ENCODE results near the gene NCOR2. TPM values are rescaled to one million over a fixed set of nuclear protein-coding genes. Genes with fewer than 3 reads are reported as not detected.

The NCOR2 gene
- 100 to 1,000 TPM; 125 to 142 TPM for total RNA-seq

DNA sequence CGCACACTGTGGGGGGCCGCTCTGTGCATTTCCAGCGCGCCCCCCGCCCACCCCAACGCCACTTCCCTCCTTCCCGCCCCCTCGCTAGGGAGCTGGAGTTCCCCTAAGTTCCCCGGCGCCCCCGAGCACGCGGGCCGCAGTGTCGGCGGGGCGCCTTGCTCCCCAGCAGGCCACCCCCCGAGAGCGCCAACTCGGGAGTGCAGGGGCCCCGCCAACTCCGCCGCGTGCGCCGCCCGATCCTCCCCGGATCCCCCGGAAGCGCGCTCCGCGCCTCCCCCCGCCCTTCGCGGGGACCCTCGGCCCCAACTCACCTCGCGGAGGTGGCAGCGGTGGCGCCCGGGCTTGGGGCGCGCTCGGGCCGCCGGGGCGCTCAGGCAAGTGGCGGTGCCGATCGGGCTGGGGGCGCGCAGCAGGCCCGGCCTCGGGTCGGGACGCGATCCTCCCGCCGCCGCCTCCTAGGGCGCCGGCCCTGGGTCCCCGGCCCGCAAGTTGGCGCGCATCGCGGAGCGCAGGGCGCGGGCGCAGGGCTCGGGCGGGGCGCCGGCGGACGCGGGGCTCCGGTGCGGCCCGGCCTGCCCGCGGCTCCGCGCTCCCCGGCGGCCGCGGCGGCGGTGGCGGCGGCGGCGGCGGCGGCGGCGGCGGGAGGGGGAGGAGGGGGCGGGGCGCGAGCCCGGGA, at the start of gene NCOR2:
Gene NCOR2, minus strand, starts transcription at position 616 of the 676 bp plus-strand sequence. CDS start 72,361 bp downstream, outside the sequence.
- no peaks in the 10 kb centered on the region for H3K36me3 Mint-ChIP-seq (ENCODE audit: insufficient read depth in 2 of 2)
- H3K27me3 Mint-ChIP-seq (ENCODE audit: low read depth) = no peaks in the 10 kb centered on the region
- H3K4me1 Mint-ChIP-seq (ENCODE audit: low read depth) = peaks cover 44% of the 10 kb centered on the region
- peak within 1 kb of the TSS; percentile 91 to 93 for H3K4me3 Mint-ChIP-seq
- ATAC-seq (replicated peaks in 1 of 2) (peak; percentile 51 to 55), DNase-seq (peak; percentile 56 to 57)
- no peak within 1 kb of the TSS for H3K27ac Mint-ChIP-seq
- no peaks in the 10 kb centered on the region for H3K9me3 Mint-ChIP-seq

GRCh38 chr12:124616394-124617221, 49.2 kb upstream of the NCOR2 start:
- H3K36me3 Mint-ChIP-seq (ENCODE audit: insufficient read depth in 2 of 2) = no peaks in the 10 kb centered on the region
- no peaks in the 10 kb centered on the region for H3K27me3 Mint-ChIP-seq (ENCODE audit: low read depth)
- no peak for ATAC-seq (replicated peaks in 1 of 2)
- DNase-seq = no peak
- no peaks in the 10 kb centered on the region for H3K4me1 Mint-ChIP-seq (ENCODE audit: low read depth)
- no peaks in the 10 kb centered on the region for H3K9me3 Mint-ChIP-seq
- H3K4me3 Mint-ChIP-seq = no peak overlapping the region
- no peak overlapping the region for H3K27ac Mint-ChIP-seq

DNA sequence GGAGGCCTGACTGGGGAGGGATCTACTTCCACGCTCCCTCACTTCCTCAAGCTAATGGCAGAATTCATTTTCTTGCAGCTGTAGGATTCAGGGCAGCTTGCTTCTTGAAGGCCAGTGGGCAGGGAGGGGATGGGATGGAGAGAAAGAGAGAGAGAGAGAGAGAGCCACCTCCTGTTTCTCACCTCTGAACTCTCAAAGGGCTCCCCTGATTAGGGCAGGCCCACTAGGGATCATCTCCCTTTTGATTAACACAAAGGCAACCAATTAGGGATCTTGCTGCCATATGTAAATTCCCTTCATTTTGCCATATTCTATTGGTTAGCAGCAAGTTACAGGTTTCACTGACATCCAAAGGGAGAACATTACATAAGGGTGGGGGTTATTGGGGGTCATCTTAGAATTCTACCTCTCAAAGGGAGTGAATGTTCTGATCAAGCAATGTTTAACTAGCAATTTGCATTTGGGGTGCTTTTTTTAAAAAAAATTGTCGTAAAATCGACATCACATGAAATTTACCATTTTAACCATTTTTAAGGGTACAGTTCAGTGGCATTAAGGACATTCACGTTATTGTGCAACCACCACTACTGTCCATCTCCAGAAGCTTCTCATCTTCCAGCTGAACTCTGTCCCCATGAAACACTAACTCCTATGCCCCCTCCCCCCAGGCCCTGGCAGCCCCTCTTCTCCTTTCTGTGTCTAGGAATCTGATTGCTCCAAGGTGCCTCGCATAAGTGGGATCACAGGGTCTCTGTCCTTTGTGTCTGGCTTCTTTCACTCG, 47.3 kb upstream of the NCOR2 start:
- H3K4me3 Mint-ChIP-seq = no peak overlapping the region
- peaks cover 2% of the 10 kb centered on the region for H3K4me1 Mint-ChIP-seq (ENCODE audit: low read depth)
- no peaks in the 10 kb centered on the region for H3K36me3 Mint-ChIP-seq (ENCODE audit: insufficient read depth in 2 of 2)
- H3K27ac Mint-ChIP-seq = no peak overlapping the region
- peaks cover 4% of the 10 kb centered on the region for H3K27me3 Mint-ChIP-seq (ENCODE audit: low read depth)
- no peaks in the 10 kb centered on the region for H3K9me3 Mint-ChIP-seq
- ATAC-seq (replicated peaks in 1 of 2) (no peak), DNase-seq (no peak)

DNA sequence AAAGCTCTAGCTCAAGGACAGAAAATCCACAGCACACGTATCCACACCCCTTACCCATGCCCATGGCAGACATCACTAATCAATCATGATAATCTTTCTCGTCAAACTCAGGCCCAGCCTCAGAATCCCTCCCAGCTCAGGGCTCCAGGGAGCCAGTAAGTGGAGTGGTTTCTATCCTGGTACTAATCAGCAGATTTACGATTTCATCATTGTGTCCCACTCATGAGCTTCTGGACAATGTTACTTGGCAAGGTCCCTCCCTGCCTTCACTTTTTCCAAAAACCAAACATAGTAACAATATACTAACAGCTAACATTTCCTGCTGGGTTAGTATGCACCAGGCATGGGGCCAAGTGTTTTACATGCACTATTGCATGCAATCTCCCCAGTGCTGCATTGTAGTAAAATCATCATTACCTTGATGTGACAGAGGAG, 45.8 kb upstream of the NCOR2 start:
- DNase-seq (no peak), ATAC-seq (replicated peaks in 1 of 2) (no peak)
- Mint-ChIP-seq H3K36me3 (ENCODE audit: insufficient read depth in 2 of 2) (no peaks in the 10 kb centered on the region), H3K27ac (no peak overlapping the region), H3K9me3 (no peaks in the 10 kb centered on the region), H3K4me3 (no peak overlapping the region), H3K27me3 (ENCODE audit: low read depth) (peaks cover 16% of the 10 kb centered on the region), H3K4me1 (ENCODE audit: low read depth) (peaks cover 16% of the 10 kb centered on the region)

DNA sequence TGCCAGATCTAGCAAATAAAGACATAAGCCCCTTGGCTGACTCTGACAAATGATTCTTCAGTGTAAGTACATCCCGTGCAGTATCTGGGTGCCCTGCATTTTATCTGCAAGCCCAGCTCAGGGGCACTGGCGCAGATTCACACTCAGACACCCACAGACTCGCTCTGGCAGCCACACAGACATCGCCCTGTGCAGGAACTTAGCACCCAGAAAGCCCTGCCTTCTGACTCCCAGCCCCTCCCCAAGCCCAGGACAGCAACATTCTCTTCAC, 44.9 kb upstream of the NCOR2 start:
- Mint-ChIP-seq H3K27me3 (ENCODE audit: low read depth) (peaks cover 21% of the 10 kb centered on the region), H3K4me3 (no peak overlapping the region), H3K9me3 (no peaks in the 10 kb centered on the region), H3K36me3 (ENCODE audit: insufficient read depth in 2 of 2) (no peaks in the 10 kb centered on the region), H3K4me1 (ENCODE audit: low read depth) (peaks cover 16% of the 10 kb centered on the region), H3K27ac (no peak overlapping the region)
- DNase-seq (no peak), ATAC-seq (replicated peaks in 1 of 2) (no peak)

- Mint-ChIP-seq H3K4me3 (no peak overlapping the region), H3K36me3 (ENCODE audit: insufficient read depth in 2 of 2) (no peaks in the 10 kb centered on the region), H3K9me3 (no peaks in the 10 kb centered on the region), H3K4me1 (ENCODE audit: low read depth) (peaks cover 16% of the 10 kb centered on the region), H3K27ac (no peak overlapping the region), H3K27me3 (ENCODE audit: low read depth) (peaks cover 26% of the 10 kb centered on the region)
- DNase-seq = no peak
- ATAC-seq (replicated peaks in 1 of 2) = no peak
These were observed 44.4 kb upstream of the NCOR2 start for GRCh38 chr12:124611559-124612409.

- H3K9me3 Mint-ChIP-seq = no peaks in the 10 kb centered on the region
- no peak overlapping the region for H3K4me3 Mint-ChIP-seq
- H3K27ac Mint-ChIP-seq = no peak overlapping the region
- DNase-seq = no peak
- H3K36me3 Mint-ChIP-seq (ENCODE audit: insufficient read depth in 2 of 2) = no peaks in the 10 kb centered on the region
- no peak for ATAC-seq (replicated peaks in 1 of 2)
- H3K4me1 Mint-ChIP-seq (ENCODE audit: low read depth) = peaks cover 16% of the 10 kb centered on the region
- peaks cover 27% of the 10 kb centered on the region for H3K27me3 Mint-ChIP-seq (ENCODE audit: low read depth)
These were observed 43.5 kb upstream of the NCOR2 start for GRCh38 chr12:124610629-124611558.

- Mint-ChIP-seq H3K27me3 (ENCODE audit: low read depth) (peaks cover 35% of the 10 kb centered on the region), H3K36me3 (ENCODE audit: insufficient read depth in 2 of 2) (no peaks in the 10 kb centered on the region), H3K27ac (no peak overlapping the region), H3K4me1 (ENCODE audit: low read depth) (peaks cover 16% of the 10 kb centered on the region), H3K9me3 (no peaks in the 10 kb centered on the region), H3K4me3 (peak overlapping the region in 1 of 2 donors; percentile 23)
- ATAC-seq (replicated peaks in 1 of 2) (no peak), DNase-seq (peak in 1 of 2 donors; percentile 3)
These were observed 42.7 kb upstream of the NCOR2 start for GRCh38 chr12:124610021-124610612.

DNA sequence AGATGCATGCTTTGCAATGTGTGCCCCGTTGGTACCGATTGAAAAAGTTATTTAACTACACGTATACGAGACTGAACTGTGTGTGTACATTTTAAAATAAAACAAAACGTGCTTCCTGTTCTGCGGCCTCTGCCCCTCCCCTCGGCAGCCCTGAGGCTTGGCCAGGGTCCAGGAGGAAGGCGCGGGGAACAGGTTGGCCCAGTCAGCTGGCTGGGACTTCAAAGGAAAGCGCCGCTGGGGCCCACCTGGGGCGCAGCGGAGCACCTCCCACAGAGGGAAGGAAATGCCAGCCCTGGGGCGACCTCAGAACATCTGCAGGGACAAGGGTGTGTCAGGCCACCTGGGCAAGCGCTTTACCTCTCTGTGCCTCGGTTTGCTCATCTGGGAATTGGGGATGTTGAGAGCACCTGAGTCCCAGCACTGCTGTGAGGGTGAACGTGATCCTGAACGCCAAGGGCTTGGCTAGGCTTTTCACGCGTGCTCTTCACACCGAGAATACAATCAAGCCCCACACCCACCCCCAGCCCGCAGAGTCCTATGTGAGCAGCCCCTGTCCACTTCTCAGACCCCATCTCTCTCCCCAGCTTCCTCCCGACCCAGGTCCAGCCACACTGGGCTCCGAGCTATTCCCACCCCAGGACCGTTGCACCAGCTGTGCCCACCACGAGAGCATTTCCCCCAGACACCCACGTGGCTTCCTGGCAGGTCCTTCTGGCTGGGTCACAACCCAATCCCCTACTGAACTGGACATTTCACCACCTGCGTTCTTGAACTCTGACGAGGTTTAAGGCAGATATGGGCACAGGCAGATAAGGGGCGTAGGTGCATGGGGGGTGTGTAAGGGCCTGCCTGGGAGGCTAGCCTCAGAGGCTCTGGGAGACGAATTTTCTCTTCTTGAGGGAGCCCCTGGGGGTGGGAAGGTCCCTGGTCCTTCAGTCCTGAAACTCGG, 41.9 kb upstream of the NCOR2 start:
- ATAC-seq (replicated peaks in 1 of 2) = peak; percentile 92 to 94
- no peak overlapping the region for H3K27ac Mint-ChIP-seq
- H3K4me3 Mint-ChIP-seq = peak overlapping the region; percentile 69 to 78
- peaks cover 36% of the 10 kb centered on the region for H3K27me3 Mint-ChIP-seq (ENCODE audit: low read depth)
- no peaks in the 10 kb centered on the region for H3K36me3 Mint-ChIP-seq (ENCODE audit: insufficient read depth in 2 of 2)
- H3K9me3 Mint-ChIP-seq = no peaks in the 10 kb centered on the region
- peaks cover 16% of the 10 kb centered on the region for H3K4me1 Mint-ChIP-seq (ENCODE audit: low read depth)
- DNase-seq = peak; percentile 79 to 82

DNA sequence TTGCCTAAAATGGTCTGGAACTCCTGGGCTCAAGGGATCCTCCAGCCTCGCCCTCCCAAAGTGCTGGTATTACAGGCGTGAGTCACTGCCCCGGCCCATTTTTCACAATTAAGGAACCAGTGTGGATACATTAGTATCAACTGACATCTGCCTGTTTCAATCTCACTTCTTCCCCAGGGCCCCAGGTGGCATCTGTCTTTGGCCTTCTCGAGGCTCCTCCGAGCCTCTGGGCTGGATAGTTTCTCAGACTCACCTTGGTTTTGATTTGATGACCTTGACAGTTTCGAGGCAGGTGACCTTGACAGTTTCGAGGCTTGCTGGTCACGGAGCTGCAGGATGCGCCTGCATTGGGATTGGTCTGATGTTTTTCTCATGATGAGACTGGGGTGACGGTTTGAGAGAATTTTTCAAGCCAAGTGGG, 41.0 kb upstream of the NCOR2 start:
- DNase-seq = no peak
- H3K27ac Mint-ChIP-seq = no peak overlapping the region
- no peaks in the 10 kb centered on the region for H3K36me3 Mint-ChIP-seq (ENCODE audit: insufficient read depth in 2 of 2)
- peaks cover 20% of the 10 kb centered on the region for H3K4me1 Mint-ChIP-seq (ENCODE audit: low read depth)
- H3K4me3 Mint-ChIP-seq = peak overlapping the region; percentile 69 to 78
- no peak for ATAC-seq (replicated peaks in 1 of 2)
- H3K9me3 Mint-ChIP-seq = no peaks in the 10 kb centered on the region
- H3K27me3 Mint-ChIP-seq (ENCODE audit: low read depth) = peaks cover 36% of the 10 kb centered on the region

Data from activated T-cell treated with anti-CD3 and anti-CD28 coated beads, Interleukin-2, amount 50 U/mL, for 72 hours (primary cell).